Astrocyte (in vitro differentiated cells and primary cell): ENCODE data around the gene OR1I1.
"Not testable (repeated sequence)": the region's sequence is repeated elsewhere in the genome, so short reads cannot be mapped to it uniquely, and the experiment has no call there.

Experiments
- CTCF ChIP-seq: IDR thresholded peaks from 2 replicates; pipeline ENCODE4 v1.5.1; 2011; ENCODE audit warnings: low read depth, mild to moderate bottlenecking, inconsistent platforms, low read length, moderate library complexity; ENCODE audit not compliant: insufficient read depth
- EZH2 ChIP-seq: IDR thresholded peaks from 2 replicates; pipeline ENCODE4 v1.6.1; 2012; ENCODE audit warnings: mild to moderate bottlenecking, low read length, inconsistent platforms; ENCODE audit not compliant: insufficient read depth

GRCh38 chr19:15097980-15098379, 16.0 kb downstream of the OR1I1 start:
- TF ChIP-seq CTCF, EZH2: not testable (repeated sequence)
